Transverse colon (tissue), 4 donors: ENCODE measurements around the gene TMEM11. TPM values are rescaled to one million over a fixed set of nuclear protein-coding genes. Genes with fewer than 3 reads are reported as not detected.

Experiments used
- DNase-seq: peaks from one replicate; pipeline ENCODE4 v3.0.0-alpha.2; 2019
- H3K27ac ChIP-seq, 4 donors: fragments of 200-600 bp; sonication (generic); 2 replicates each; pipeline ENCODE4 v1.5.1; 2016 to 2018; ENCODE audit warnings: inconsistent platforms in 4 of 4
- H3K27me3 ChIP-seq: fragments of 200-600 bp; sonication (generic); 2 replicates; pipeline ENCODE4 v1.5.1; 2017; ENCODE audit warnings: inconsistent platforms
- H3K36me3 ChIP-seq, 4 donors: fragments of 200-600 bp; sonication (generic); 2 replicates each; pipeline ENCODE4 v1.5.1; 2017 to 2019; ENCODE audit warnings: inconsistent platforms in 4 of 4
- H3K4me1 ChIP-seq, 4 donors: fragments of 200-600 bp; sonication (generic); 2 replicates each; pipeline ENCODE4 v1.5.1; 2017 to 2020; ENCODE audit warnings: inconsistent platforms in 4 of 4
- H3K4me3 ChIP-seq, 4 donors: fragments of 200-600 bp; sonication (generic); 1 replicate in 1 of 4; 2 replicates in 3 of 4; pipeline versions ENCODE4 v1.5.1 to v1.6.1; 2017 to 2019; ENCODE audit warnings: inconsistent platforms in 4 of 4
- H3K9me3 ChIP-seq, 2 donors: fragments of 200-600 bp; sonication (generic); 2 replicates each; pipeline ENCODE4 v1.5.1; 2017 to 2019; ENCODE audit warnings: inconsistent platforms in 2 of 2
- EP300 ChIP-seq: sonication (generic); formaldehyde crosslinking; IDR thresholded peaks from one replicate; pipeline ENCODE4 v1.6.1; 2017; ENCODE audit warnings: antibody characterized with exemption, low read depth
- POLR2A ChIP-seq: fragments of 450-650 bp; IDR thresholded peaks from one replicate; pipeline ENCODE4 v1.6.1; 2016; ENCODE audit warnings: antibody characterized with exemption, mild to moderate bottlenecking, moderate library complexity
- POLR2AphosphoS5 ChIP-seq, 3 donors: sonication (generic); formaldehyde crosslinking; IDR thresholded peaks; one replicate each; pipeline ENCODE4 v1.6.1; 2016; ENCODE audit warnings: antibody characterized with exemption in 3 of 3
- WGBS, 2 donors: methylation state at CpG; one replicate each; pipeline ENCODE4 v1.1.5; 2018; ENCODE audit warnings: low coverage in 1 of 2; 5-methylcytosine and 5-hydroxymethylcytosine counted together
- in situ Hi-C, 4 donors: fragments of 200-750 bp; cut with MboI; loops; one replicate each; pipeline versions ENCODE4 v1.15.0 to v1.15.1; 2017; ENCODE audit warnings: low sequenced_read_pairs in 3 of 4, low pct_ligation_motif_present in 1 of 4, low pct_unique_long_range_greater_than_20kb in 1 of 4
- intact Hi-C: fragments of 100-400 bp; cut with DNase I; formaldehyde crosslinking; loops from one replicate; pipeline ENCODE4 v1.15.1; 2023; ENCODE audit warnings: low total_unique reads
- total RNA-seq, 4 donors: library from RNA; depleted of rRNA; stranded (reverse); fragments of >200 nt; gene quantifications; one replicate each; pipeline ENCODE4 v1.1.0, GENCODE V29; 2016
- TF ChIP-seq, protein P1 (sequence below), 5 experiments: fragments of 200-600 bp in 3 of 5; fragments of 450-650 bp in 2 of 5; sonication (generic) in 3 of 5; IDR thresholded peaks; 1 replicate in 2 of 5; 2 replicates in 3 of 5; pipeline ENCODE4 v1.5.1; 2016 to 2017; ENCODE audit warnings: antibody characterized with exemption in 5 of 5, inconsistent platforms in 3 of 5, mild to moderate bottlenecking in 2 of 5, moderate library complexity in 1 of 5

TMEM11 gene
- total RNA-seq, 4 donors from 2014 or later = 15.1 to 35.0 (median 24.5) TPM

DNA sequence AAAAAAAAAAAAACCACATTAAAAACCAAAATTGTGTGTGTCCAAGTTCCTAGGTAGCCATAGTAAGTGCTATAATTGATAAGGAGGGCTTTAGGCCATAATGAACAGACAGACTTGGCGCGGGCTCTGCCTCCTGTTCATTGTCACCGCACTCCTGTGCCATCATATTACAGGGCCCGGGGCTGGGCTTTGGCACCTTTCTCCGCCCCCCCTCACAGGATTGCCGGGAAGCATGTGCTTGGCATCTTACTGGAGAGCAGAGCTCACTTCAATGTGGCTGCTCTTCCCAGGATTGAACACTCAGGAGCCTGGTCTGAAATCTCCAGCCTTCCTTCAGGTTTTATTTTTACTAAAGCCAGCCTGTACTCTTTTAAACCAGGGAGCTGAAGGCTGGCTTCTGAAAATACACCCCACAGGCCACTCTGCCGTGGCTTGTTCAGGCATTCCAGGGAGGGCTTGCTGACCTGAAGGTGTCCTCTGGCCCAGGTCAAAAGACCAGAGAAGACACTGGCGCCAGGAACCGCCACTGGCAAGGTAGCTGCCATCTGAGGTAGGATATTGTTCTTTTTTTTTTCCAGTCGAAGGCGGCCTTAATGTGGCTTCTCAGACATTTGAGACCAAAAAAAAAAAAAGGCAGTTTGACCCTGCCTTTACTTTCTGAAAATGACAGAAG lies 47.9 kb downstream of the TMEM11 start:
- 82 to 90% methylated on average over 7 to 11 of the region's 11 CpGs for WGBS, 2 donors
- Histone ChIP-seq H3K27me3 (no peaks in the 10 kb centered on the region), H3K4me3 (no peak overlapping the region), H3K27ac (peak overlapping the region; percentile 69 to 73 (median 70)), H3K9me3 (no peaks in the 10 kb centered on the region), H3K36me3 (no peaks in the 10 kb centered on the region), H3K4me1 (peaks cover 11 to 43% (median 23%) of the 10 kb centered on the region in 4 donors)
- DNase-seq = no peak
- TF ChIP-seq, protein P1, sequence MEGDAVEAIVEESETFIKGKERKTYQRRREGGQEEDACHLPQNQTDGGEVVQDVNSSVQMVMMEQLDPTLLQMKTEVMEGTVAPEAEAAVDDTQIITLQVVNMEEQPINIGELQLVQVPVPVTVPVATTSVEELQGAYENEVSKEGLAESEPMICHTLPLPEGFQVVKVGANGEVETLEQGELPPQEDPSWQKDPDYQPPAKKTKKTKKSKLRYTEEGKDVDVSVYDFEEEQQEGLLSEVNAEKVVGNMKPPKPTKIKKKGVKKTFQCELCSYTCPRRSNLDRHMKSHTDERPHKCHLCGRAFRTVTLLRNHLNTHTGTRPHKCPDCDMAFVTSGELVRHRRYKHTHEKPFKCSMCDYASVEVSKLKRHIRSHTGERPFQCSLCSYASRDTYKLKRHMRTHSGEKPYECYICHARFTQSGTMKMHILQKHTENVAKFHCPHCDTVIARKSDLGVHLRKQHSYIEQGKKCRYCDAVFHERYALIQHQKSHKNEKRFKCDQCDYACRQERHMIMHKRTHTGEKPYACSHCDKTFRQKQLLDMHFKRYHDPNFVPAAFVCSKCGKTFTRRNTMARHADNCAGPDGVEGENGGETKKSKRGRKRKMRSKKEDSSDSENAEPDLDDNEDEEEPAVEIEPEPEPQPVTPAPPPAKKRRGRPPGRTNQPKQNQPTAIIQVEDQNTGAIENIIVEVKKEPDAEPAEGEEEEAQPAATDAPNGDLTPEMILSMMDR (IDR thresholded peaks at IDR 0.05) = no peak
- peak in 1 of 3 donors; percentile 46 for TF ChIP-seq POLR2AphosphoS5 (IDR thresholded peaks at IDR 0.05)
- in situ Hi-C loops = no loop called here
- intact Hi-C loops = no loop called here

DNA sequence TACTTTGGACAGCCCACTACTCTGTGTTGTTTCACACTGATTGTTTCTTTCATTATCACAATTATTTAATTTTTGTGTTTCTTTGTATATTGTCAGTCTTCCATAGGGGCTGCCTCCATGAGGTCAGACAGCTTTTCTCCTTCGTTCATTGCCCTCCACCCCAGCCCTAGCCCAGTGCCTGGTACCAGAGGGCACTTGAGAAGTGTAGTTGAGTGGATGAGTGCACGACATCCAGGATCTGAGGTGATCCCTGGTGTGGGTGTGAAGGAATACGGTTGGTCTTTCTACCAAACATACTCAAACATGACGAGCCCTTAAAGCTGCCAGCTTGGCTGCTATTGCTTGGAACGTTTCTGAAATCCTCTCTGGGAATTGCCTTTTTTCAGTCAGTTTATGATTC lies 49.3 kb downstream of the TMEM11 start:
- Histone ChIP-seq H3K27me3 (no peaks in the 10 kb centered on the region), H3K4me1 (peaks cover 10 to 38% (median 21%) of the 10 kb centered on the region in 4 donors), H3K36me3 (no peaks in the 10 kb centered on the region), H3K4me3 (no peak overlapping the region), H3K9me3 (no peaks in the 10 kb centered on the region), H3K27ac (no peak overlapping the region)
- in situ Hi-C loops = no loop called here
- DNase-seq = no peak
- no peak for TF ChIP-seq POLR2AphosphoS5 (IDR thresholded peaks at IDR 0.05)
- TF ChIP-seq, protein P1 (IDR thresholded peaks at IDR 0.05) = no peak
- no peak for TF ChIP-seq POLR2A
- no peak for TF ChIP-seq EP300
- intact Hi-C loops = no loop called here
- 86 to 89% methylated on average over 5 of the region's 5 CpGs for WGBS, 2 donors

DNA sequence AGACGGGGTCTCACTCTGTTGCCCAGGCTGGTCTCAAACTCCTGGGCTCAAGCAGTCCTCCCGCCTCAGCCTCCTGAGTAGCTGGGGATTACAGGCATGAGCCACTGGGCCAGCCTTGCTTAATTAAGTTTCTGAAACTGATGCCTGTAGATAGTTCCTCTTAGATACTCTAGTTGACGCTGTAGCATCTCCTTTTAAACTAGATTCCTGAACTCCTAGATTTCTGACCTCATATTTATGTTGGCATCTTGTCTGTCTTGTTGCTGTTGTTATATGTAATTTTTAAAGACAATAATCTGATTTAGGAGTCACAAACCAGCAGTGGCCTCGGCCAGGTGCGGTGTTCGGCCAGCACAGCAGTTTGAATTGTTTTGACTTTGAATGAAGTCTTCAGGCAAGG lies 49.7 kb downstream of the TMEM11 start:
- Histone ChIP-seq H3K4me1 (peaks cover 10 to 38% (median 21%) of the 10 kb centered on the region in 4 donors), H3K27me3 (no peaks in the 10 kb centered on the region), H3K27ac (no peak overlapping the region), H3K36me3 (no peaks in the 10 kb centered on the region), H3K9me3 (no peaks in the 10 kb centered on the region), H3K4me3 (no peak overlapping the region)
- no peak for DNase-seq
- intact Hi-C loops (no loop called here), in situ Hi-C loops (no loop called here)
- TF ChIP-seq EP300 (no peak), POLR2A (no peak), POLR2AphosphoS5 (IDR thresholded peaks at IDR 0.05) (no peak)
- TF ChIP-seq, protein P1 (IDR thresholded peaks at IDR 0.05) = no peak
- WGBS, 2 donors = 90 to 100% methylated on average over 1 to 6 of the region's 6 CpGs

DNA sequence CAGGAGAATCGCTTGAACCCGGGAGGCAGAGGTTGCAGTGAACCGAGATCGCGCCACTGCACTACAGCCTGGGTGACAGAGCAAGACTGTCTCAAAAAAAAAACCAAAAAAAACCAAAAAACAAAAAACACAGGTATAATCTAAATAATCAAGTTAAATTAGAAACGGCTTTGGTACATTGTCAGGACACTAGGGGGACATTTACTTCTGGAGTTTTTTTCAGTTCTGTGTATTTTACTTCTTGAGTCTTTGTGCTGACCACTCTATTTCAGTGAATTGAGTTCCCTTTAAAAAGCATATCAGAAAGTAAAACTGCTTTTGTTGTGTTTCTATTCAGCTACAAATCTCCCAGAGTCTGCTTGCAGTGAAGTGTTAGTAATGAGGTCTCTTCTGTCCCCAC lies 50.9 kb downstream of the TMEM11 start:
- H3K27me3 ChIP-seq = no peaks in the 10 kb centered on the region
- no peak for TF ChIP-seq POLR2A
- no peak for TF ChIP-seq EP300
- TF ChIP-seq, protein P1 (IDR thresholded peaks at IDR 0.05) = no peak
- no peak for TF ChIP-seq POLR2AphosphoS5 (IDR thresholded peaks at IDR 0.05)
- no peak for DNase-seq
- intact Hi-C loops = no loop called here
- 83 to 94% methylated on average over 1 to 6 of the region's 6 CpGs for WGBS, 2 donors
- in situ Hi-C loops = no loop called here
- peaks cover 10 to 38% (median 21%) of the 10 kb centered on the region in 4 donors for H3K4me1 ChIP-seq
- H3K4me3 ChIP-seq = no peak overlapping the region
- H3K36me3 ChIP-seq = no peaks in the 10 kb centered on the region
- H3K27ac ChIP-seq = peak overlapping the region in 2 of 4 donors; percentile 49 to 66
- H3K9me3 ChIP-seq = no peaks in the 10 kb centered on the region
